GM12891 (cell line): ENCODE results near the gene SUPT4H1.

Source experiments
- POLR2A ChIP-seq: IDR thresholded peaks from 2 replicates; pipeline ENCODE4 v1.6.1; 2011; ENCODE audit warnings: low read depth, low read length, control low read depth
- POLR2AphosphoS5 ChIP-seq: IDR thresholded peaks from 2 replicates; pipeline ENCODE4 v1.6.1; 2011; ENCODE audit warnings: low read depth, low read length, control low read depth
- SPI1 ChIP-seq: IDR thresholded peaks from 2 replicates; pipeline ENCODE4 v1.6.1; 2011; ENCODE audit warnings: low read depth, low read length, control low read depth
- TAF1 ChIP-seq: IDR thresholded peaks from 2 replicates; pipeline ENCODE4 v1.6.1; 2011; ENCODE audit warnings: low read depth, low read length, control low read depth

DNA sequence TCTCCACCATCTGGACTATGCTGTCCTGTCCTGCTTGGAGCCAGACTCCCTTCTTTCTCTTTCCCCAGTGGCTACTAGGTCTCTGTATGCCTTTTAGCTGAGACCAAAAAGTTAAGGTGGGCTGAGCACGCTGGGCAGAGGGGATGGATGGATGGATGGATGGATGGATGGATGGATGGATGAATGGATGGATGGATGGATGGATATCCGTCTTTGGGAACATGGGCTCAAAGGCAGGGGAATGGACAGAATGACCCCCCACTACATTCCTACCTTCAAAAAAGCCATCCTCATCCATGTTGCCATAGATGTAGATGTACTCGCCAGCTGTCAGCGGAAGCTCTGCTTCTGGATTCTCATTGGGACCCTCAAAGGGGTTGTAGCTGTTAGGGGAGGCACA, 36.3 kb downstream of the SUPT4H1 start:
- TF ChIP-seq POLR2A = peak; percentile 44; the same call in 1 of the 2 replicates
- TF ChIP-seq TAF1 = no peak
- no peak for TF ChIP-seq POLR2AphosphoS5
- TF ChIP-seq SPI1 = no peak
